Lower leg skin (tissue), 3 donors: ENCODE data around the gene KRTAP10-3.

Experiments
- CTCF ChIP-seq, 3 donors: fragments of 450-650 bp; IDR thresholded peaks; one replicate each; pipeline ENCODE4 v1.5.1; 2016; ENCODE audit warnings: antibody characterized with exemption in 3 of 3, mild to moderate bottlenecking in 3 of 3, moderate library complexity in 2 of 3
- POLR2A ChIP-seq, 2 donors: fragments of 450-650 bp; IDR thresholded peaks; one replicate each; pipeline ENCODE4 v1.6.1; 2016 to 2017; ENCODE audit warnings: antibody characterized with exemption in 2 of 2, mild to moderate bottlenecking in 1 of 2, moderate library complexity in 1 of 2

- TF ChIP-seq POLR2A (IDR thresholded peaks at IDR 0.05): no peak
- TF ChIP-seq CTCF (IDR thresholded peaks at IDR 0.05): no peak
Measured at GRCh38 chr21:44564099-44564498, 5.5 kb upstream of the KRTAP10-3 start.
